SK-N-MC (cell line): Measurements from ENCODE around the gene P4HA2.

Experiments
- DNase-seq: peaks from one replicate; pipeline ENCODE4 v3.0.0-alpha.2; 2011; ENCODE audit warnings: low read depth, low spot score
- H3K27ac ChIP-seq: fragments of 200-600 bp; sonication (generic); 2 replicates; pipeline ENCODE4 v1.5.1; 2016; ENCODE audit warnings: mixed run types
- H3K36me3 ChIP-seq: fragments of 200-600 bp; sonication (generic); 2 replicates; pipeline ENCODE4 v1.6.1; 2017; ENCODE audit warnings: antibody characterized with exemption, low read length, mixed read lengths; ENCODE audit not compliant: insufficient read depth
- H3K4me3 ChIP-seq: fragments of 200-600 bp; sonication (generic); 2 replicates; pipeline ENCODE4 v1.5.1; 2016
- H3K9ac ChIP-seq: fragments of 200-600 bp; sonication (generic); 2 replicates; pipeline ENCODE4 v1.8.0; 2017; ENCODE audit warnings: mixed run types, mixed read lengths; ENCODE audit not compliant: insufficient read length
- H3K9me3 ChIP-seq: fragments of 200-600 bp; sonication (generic); 2 replicates; pipeline ENCODE4 v1.6.1; 2017; ENCODE audit warnings: low read depth, mild to moderate bottlenecking, antibody characterized with exemption, low read length, moderate library complexity, mixed read lengths
- EZH2 ChIP-seq: fragments of 200-600 bp; sonication (generic); IDR thresholded peaks from one replicate; pipeline ENCODE4 v1.6.1; 2017; ENCODE audit warnings: antibody characterized with exemption
- FOXP2 ChIP-seq: optimal IDR thresholded peaks from 2 replicates; pipeline ENCODE3; 2011; ENCODE audit warnings: mild to moderate bottlenecking, moderate library complexity; ENCODE audit not compliant: insufficient read depth; ENCODE audit errors: extremely low read length, control extremely low read depth
- POLR2AphosphoS5 ChIP-seq: IDR thresholded peaks from 2 replicates; pipeline ENCODE4 v1.6.1; 2012; ENCODE audit warnings: mild to moderate bottlenecking, low read depth, low read length, borderline replicate concordance

P4HA2 gene

DNA sequence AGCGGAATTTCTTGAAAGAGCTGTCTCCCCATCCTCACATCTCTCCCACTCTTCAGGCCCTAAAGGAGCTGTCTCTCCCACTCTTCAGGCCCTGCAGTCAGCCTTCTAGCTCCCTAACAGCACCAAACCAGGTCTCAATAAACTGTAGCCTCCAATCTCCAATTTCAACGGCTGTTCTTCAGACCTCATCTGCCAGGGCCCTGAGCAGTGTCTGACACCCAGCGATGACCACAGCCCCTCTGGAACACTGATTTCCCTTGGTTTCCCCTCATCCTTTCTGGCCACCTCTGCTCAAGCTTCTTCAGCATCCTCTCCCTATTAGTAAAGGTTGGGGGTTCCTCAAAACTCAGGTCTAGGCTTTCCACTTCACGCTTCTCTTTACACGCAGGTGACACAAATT, 1.6 kb upstream of the P4HA2 start:
- Histone ChIP-seq H3K9ac (no peak overlapping the region), H3K9me3 (no peaks in the 10 kb centered on the region), H3K27ac (no peak overlapping the region), H3K36me3 (no peaks in the 10 kb centered on the region), H3K4me3 (no peak overlapping the region)
- TF ChIP-seq EZH2 (no peak), FOXP2 (no peak), POLR2AphosphoS5 (no peak)
- no peak for DNase-seq

DNA sequence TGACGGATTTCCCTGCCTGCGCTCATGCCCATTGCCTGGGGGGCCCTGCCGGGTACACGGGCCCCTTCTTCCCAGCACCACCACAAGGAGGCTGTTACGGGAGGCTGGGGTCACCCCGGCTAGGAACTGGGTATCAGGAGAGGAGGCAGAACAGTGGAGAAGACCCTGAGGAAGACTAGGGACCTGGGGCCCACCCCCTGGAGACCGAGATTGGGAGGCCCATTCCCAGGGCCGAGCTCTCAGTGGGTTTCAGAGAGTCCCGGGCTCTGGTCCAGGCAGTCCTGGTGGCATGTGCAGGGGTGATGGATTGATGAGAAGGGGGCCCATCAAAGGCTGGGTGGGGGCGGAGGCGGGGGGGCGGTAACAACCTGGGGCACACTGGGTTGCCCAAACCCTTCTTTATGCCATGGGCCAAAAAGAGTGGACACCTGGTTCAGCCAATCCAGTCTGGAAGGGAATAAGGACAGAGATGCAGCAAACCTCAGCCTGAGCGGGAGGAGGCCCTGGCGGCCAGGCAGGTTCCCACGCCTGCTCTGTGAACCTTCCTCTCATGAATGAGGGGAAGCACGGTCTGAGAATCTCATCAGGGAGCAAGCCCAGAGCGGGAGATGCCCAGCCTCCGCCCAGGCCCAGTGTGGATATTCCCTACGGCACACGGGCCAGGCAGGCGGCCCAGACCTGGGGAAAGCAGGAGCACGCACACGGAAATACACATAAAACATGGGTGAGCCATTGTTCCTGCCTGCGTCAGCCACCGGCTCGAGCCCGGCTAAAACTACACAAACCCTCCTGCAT, 785 bp upstream of the P4HA2 start:
- DNase-seq: no peak
- TF ChIP-seq EZH2: no peak
- no peak for TF ChIP-seq POLR2AphosphoS5
- no peak for TF ChIP-seq FOXP2
- Histone ChIP-seq H3K9ac (no peak overlapping the region), H3K36me3 (no peaks in the 10 kb centered on the region), H3K4me3 (peak overlapping the region; percentile 74), H3K27ac (no peak overlapping the region), H3K9me3 (no peaks in the 10 kb centered on the region)

DNA sequence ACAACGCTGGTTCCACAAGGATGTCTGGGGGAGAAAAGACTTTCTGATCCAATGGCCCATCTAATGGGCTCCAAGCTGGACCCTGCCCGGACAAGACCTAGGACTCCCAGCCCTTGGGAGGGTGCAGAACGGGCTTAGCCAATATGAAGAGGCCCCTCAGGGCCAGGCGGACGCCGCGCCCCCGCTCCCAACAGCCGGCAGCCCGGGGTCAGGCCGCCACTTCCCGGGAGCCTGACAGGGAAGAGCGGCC, 493 bp downstream of the P4HA2 start:
- Histone ChIP-seq H3K4me3 (peak overlapping the region; percentile 74), H3K27ac (no peak overlapping the region), H3K36me3 (no peaks in the 10 kb centered on the region), H3K9ac (no peak overlapping the region), H3K9me3 (no peaks in the 10 kb centered on the region)
- no peak for TF ChIP-seq EZH2
- no peak for TF ChIP-seq POLR2AphosphoS5
- DNase-seq: no peak

DNA sequence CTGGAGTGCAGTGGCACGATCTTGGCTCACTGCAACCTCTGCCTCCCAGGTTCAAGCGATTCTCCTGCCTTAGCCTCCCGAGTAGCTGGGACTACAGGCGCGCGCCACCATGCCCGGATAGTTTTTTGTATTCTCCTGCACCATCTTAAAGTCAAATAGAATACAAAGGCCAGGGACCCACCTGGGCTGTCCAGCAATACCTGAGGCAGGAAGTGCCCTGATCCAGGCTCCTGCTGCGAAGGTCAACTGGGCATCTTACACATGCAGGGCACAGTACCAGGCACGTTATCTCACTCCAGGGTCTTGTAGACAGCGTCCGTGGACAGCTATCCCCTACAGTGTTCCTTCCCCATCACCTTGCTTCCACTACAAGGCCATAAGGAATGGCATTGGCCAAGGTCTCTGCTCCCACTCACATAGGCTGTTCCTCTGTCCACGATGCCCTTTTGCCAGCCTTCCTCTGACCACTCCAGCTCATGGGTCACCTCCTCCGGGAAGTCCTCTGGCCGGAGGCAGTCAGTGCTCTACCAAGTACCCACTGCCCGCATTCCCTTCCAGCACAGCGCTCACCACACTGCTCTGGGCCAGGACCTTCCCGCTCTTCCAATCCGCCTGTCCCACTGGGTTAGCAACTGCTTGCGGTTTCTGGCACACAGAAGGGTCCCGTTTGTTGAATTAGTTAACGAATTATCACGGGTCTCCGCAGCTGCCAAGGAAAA, 978 bp downstream of the P4HA2 start:
- Histone ChIP-seq H3K36me3 (no peaks in the 10 kb centered on the region), H3K9me3 (no peaks in the 10 kb centered on the region), H3K9ac (no peak overlapping the region), H3K27ac (no peak overlapping the region), H3K4me3 (peak overlapping the region; percentile 74)
- no peak for DNase-seq
- TF ChIP-seq POLR2AphosphoS5: no peak
- no peak for TF ChIP-seq EZH2
- no peak for TF ChIP-seq FOXP2

DNA sequence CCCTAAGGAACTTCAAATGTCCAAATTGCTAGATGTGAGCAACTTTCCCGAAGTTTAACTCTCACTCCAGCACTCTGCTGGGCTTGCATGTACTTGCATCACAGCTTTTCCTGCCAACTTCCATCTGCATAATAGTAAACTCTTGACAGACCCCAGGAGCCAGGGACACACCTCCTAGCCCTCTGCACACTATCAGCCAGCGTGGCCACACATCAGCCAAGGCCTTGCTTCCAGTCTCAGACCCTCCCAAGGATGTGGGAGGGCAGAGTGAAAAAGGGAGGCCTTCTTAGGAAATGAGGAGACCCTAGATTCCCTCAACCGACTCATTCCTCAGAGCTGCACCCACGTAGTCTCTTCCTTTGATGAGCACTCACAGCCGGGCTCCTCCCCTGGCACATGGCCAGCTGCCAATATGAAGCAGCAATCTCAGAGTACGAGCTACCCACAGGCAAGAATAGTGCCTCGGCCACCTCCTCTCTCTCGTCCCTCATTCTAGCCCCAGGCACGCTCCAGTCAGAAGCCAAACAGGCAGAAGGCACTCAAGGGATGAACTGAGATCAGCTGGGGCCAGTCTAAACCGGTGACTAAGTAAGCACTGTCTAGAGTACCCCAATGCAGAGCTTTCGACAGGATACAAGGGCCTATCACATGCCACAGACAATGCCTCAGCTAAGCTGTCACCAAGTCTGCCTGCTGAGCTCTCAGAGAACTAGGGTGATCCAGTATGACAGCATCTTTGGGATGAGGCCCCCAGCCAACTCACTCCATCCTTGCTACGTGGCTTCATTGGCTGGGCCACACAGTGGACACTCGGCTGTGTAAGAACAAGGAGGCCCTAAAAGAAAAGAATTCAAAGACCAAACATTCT, 2.3 kb downstream of the P4HA2 start:
- DNase-seq: peak; percentile 18
- Histone ChIP-seq H3K4me3 (peak overlapping the region; percentile 23), H3K27ac (peak overlapping the region; percentile 73), H3K9me3 (no peaks in the 10 kb centered on the region), H3K9ac (no peak overlapping the region), H3K36me3 (no peaks in the 10 kb centered on the region)
- TF ChIP-seq POLR2AphosphoS5: no peak
- no peak for TF ChIP-seq FOXP2
- no peak for TF ChIP-seq EZH2

DNA sequence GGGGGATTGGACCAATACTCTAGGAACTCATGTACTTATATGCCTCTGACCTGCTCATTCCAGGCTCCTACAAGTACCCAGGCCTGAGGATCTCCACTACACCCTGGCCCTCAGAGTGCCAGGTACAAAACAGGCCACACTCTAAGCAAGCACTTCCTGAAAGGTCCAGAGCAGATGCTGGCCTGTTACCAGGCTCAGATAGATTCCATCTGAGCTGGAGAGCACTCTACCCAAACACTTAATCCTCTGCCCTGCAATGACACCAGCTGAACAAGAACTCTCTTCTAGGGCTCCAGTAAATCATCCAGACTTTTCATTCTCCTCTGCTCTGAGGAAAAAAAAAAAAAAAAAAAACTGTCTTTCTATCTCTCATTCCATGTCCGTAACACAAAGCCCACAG, 2.9 kb downstream of the P4HA2 start:
- no peak for DNase-seq
- Histone ChIP-seq H3K9ac (no peak overlapping the region), H3K36me3 (no peaks in the 10 kb centered on the region), H3K27ac (peak overlapping the region; percentile 73), H3K9me3 (no peaks in the 10 kb centered on the region), H3K4me3 (peak overlapping the region; percentile 23; the same call in 1 of the 2 replicates)
- TF ChIP-seq EZH2: no peak
- no peak for TF ChIP-seq POLR2AphosphoS5
- TF ChIP-seq FOXP2: no peak

DNA sequence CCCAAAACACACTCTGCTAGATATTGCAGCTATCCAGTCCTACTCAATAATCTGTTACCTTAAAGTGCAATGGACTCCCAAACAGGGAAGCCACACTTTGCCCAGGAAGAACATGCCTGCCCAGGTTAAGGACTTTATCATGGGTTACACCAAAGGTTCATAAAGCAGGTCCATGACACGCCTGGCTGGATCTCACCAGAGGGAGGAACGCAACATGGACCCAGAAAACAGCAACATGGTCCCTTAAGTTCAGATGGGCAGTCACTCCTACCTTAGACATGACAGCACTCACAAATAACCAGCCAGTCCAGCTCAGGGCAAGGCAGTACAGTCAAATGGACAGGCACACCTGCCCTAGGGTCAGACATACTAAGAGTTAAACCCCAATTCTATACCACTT, 3.8 kb downstream of the P4HA2 start:
- Histone ChIP-seq H3K4me3 (no peak overlapping the region), H3K27ac (no peak overlapping the region), H3K36me3 (no peaks in the 10 kb centered on the region), H3K9ac (no peak overlapping the region), H3K9me3 (no peaks in the 10 kb centered on the region)
- TF ChIP-seq EZH2: no peak
- TF ChIP-seq POLR2AphosphoS5: no peak
- TF ChIP-seq FOXP2: no peak
- DNase-seq: no peak

DNA sequence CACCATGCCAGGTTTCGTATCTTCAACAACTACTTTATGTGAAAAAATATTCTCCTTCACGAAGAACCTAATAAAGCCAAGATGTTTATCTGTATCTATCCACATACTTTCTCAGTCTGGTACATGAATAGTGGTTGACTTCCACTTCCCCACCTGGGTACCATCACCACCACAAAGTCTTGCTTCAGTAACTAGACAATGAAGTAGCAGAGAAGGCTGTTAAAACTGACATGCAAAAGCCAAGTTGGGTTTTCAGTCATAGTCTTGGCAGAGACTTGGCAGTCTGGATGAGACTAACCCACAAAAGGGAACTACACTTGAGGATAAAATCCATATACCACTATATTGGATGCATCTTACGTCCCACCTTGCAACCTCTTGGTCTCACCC, 5.0 kb downstream of the P4HA2 start:
- Histone ChIP-seq H3K9ac (no peak overlapping the region), H3K4me3 (no peak overlapping the region), H3K9me3 (no peaks in the 10 kb centered on the region), H3K36me3 (no peaks in the 10 kb centered on the region), H3K27ac (no peak overlapping the region)
- no peak for DNase-seq
- TF ChIP-seq EZH2: no peak
- no peak for TF ChIP-seq POLR2AphosphoS5
- no peak for TF ChIP-seq FOXP2
